HG03196 (cell line): Measurements from ENCODE around the gene ZNF135.

Experiments used
- ATAC-seq: cut with Tn5 transposase; IDR thresholded peaks from one replicate; pipeline ENCODE4 v1.9.1; 2021; ENCODE audit not compliant: unreplicated experiment

Gene ZNF135

GRCh38 chr19:58059003-58059670 is at the start of gene ZNF135:
Gene ZNF135, plus strand, starts transcription at chr19:58059282. Its CDS starts 721 bp downstream, at chr19:58060003.
- no peak for ATAC-seq

GRCh38 chr19:58009301-58009665 is 49.8 kb upstream of the ZNF135 start:
- peak; percentile 23 for ATAC-seq

GRCh38 chr19:58009666-58010301 is 49.3 kb upstream of the ZNF135 start:
- peak; percentile 87 for ATAC-seq

- ATAC-seq: no peak
Measured at GRCh38 chr19:58010507-58010906, 48.6 kb upstream of the ZNF135 start.

- no peak for ATAC-seq
Measured at GRCh38 chr19:58014141-58014540, 44.9 kb upstream of the ZNF135 start.

GRCh38 chr19:58020129-58020528 is 39.0 kb upstream of the ZNF135 start:
- ATAC-seq: no peak

GRCh38 chr19:58021541-58022282 is 37.4 kb upstream of the ZNF135 start:
- no peak for ATAC-seq

GRCh38 chr19:58022283-58022660 is 36.8 kb upstream of the ZNF135 start:
- ATAC-seq: no peak

GRCh38 chr19:58024661-58025060 is 34.4 kb upstream of the ZNF135 start:
- ATAC-seq: no peak

- no peak for ATAC-seq
Measured at GRCh38 chr19:58033741-58034476, 25.2 kb upstream of the ZNF135 start, which contains the start of gene ZSCAN1. Gene ZSCAN1, plus strand, starts transcription at chr19:58034025. Its CDS starts 3,812 bp downstream, at chr19:58037837.

- ATAC-seq: no peak
Measured at GRCh38 chr19:58034477-58034793, 24.6 kb upstream of the ZNF135 start.

- ATAC-seq: no peak
Measured at GRCh38 chr19:58035863-58036262, 23.2 kb upstream of the ZNF135 start.

GRCh38 chr19:58037927-58038687 is 21.0 kb upstream of the ZNF135 start:
- ATAC-seq: no peak

- ATAC-seq: no peak
Measured at GRCh38 chr19:58038688-58039204, 20.3 kb upstream of the ZNF135 start.

- ATAC-seq: no peak
Measured at GRCh38 chr19:58040751-58041525, 18.1 kb upstream of the ZNF135 start.

GRCh38 chr19:58042495-58043340 is 16.4 kb upstream of the ZNF135 start:
- ATAC-seq: no peak

- no peak for ATAC-seq
Measured at GRCh38 chr19:58044391-58044790, 14.7 kb upstream of the ZNF135 start.

- ATAC-seq: no peak
Measured at GRCh38 chr19:58044886-58045285, 14.2 kb upstream of the ZNF135 start.
